LHCN-M2 (cell line): Measurements from ENCODE around the gene KCNQ1. TPM values are rescaled to one million over a fixed set of nuclear protein-coding genes. Genes with fewer than 3 reads are reported as not detected.

Source experiments
- DNase-seq: peaks from one replicate; pipeline ENCODE4 v3.0.0-alpha.2; 2012; ENCODE audit warnings: low read depth
- total RNA-seq: library from RNA; depleted of rRNA; stranded (reverse); fragments of >200 nt; gene quantifications from 2 replicates; pipeline ENCODE4 v1.2.3, GENCODE V29; 2014

Gene KCNQ1
- total RNA-seq, 1 experiment from 2014 or later, result not detected

DNA sequence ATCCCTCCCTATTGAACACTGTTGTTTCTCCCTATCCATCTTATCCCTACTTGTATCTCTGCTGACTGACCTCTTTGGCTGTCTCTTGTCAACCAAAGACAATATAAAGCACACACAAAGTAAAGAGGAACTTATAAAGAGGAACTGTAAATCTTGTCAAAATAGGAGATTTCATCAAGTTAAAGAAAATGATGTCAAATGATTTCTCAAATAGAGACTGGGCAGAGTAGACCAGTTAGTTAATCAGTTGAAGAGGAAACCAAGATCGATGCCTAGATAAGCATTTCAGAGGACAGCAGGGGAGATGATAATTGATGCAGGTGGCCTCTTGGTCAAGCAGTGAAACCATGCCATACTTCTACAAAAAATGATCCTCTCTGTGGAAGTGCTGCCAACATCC is 232.3 kb downstream of the KCNQ1 start:
- no peak for DNase-seq

DNA sequence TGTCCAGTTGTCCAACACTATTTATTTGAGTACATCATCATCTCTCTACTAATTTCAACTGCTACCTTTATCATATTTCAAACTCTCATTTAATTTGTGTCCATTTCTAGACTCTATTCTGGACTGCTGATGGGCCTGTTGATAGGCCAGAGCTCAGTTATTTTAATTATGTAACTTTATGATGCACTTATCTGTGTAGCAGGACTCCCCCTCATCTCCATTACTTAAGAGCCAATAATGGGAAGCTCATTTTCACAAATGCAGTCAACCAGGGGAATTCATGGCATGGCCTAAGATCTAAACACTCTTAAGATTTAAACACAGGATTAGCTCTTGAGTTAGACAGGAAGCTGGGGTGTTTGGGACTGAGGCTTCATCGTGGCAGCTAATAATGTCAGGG is 233.6 kb downstream of the KCNQ1 start:
- no peak for DNase-seq

DNA sequence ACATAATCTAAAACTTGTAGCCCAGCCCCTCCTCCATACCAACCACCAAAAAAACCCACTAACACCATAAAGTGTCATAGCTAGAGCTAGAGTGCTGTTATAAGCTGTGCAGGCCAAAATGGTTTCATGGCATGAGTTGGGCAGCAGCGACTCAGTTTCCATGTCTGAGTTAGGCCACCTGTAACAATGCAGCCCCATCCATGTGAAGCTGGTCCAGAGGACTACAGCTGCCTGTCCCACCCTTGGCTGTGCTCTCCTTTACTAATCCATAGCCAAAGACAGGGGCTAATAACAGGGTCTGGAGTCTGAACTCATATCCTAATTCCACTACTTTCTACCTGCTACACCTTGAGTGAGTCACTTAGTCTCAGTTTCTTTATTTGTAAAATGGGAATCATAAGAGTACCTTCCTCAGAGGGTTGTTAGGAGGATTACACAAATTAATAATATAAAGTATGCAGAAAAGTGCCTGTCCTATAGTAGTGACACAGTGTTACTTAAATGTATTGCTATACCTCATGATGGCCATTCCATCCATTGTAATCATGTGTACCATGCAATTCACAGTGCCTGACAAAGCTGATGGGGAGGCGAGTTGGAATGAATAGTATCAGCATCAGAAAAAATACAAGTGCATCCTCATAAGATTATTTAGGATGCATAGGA is 234.3 kb downstream of the KCNQ1 start:
- DNase-seq, result no peak

DNA sequence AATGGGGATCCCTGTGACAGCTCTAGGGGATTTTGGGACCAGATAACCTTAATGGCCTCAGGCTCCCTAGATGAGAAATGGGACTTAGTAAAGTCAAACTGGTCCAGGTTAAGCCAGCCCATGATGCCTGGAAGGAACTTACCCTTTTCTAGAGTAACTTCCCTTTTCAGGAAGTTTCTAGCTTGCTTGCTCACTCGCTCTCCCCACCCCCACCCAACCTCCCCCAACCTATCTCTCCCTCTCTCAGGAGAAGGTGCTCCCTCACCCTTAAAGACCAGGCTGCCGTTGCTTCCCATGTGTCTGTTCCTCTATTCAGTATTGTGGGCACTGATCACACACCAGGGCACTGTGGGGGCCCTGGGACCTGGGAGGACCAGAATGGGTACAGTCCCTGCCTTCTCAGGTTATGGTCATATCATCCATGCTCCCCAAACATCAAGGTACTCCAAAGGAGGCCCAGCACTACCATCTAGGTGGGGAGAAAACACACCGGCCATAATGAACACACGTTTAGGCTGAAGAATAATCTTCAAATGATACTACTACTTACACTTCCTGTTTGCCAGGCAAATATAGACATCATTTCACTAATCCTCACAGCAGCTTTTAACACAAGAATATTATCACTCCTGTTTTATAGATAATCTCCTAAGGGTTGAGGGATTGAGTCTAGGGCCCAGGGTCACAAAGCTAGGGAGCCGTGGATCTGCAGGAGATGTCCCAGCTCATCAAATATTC is 236.8 kb downstream of the KCNQ1 start:
- no peak for DNase-seq

DNA sequence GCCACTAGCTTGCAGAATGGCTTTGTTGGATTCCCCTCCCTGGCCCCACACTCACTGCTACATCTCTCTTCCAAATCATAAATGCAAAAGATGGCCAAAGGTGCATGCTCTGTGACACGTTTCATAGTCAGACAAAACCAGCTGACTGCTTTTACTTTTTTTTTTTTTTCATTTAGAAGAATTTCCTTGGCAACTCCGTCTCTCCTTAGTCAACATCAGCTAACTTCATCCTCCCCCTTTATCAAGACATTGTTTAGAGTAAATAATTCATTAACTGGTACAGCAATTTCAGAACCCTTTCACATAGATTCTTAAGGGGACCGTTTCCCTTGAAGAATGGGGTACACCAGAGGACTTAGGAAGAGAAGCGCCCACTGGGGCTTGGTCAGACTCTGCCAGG is 239.0 kb downstream of the KCNQ1 start:
- DNase-seq, result no peak

DNA sequence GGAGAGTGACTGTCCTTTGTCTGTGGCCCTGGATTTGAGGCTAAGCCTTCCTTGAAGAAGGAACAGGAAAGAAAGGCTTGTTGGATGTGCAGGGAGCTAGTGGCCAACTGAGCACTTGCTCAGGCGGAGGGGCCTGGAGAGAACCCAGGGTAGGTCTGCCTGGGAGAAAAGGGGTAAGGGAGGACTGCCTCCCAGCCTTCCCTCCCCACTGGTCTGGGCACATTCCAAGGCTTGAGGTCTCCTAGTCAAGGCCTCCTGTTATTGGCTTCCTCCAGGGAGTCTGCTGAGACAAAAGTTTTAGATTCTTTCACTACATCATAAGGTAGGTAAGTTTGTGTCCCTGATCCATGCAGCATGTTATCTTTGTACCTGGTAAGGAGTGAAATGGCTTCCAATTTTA is 239.8 kb downstream of the KCNQ1 start:
- DNase-seq, result no peak

DNA sequence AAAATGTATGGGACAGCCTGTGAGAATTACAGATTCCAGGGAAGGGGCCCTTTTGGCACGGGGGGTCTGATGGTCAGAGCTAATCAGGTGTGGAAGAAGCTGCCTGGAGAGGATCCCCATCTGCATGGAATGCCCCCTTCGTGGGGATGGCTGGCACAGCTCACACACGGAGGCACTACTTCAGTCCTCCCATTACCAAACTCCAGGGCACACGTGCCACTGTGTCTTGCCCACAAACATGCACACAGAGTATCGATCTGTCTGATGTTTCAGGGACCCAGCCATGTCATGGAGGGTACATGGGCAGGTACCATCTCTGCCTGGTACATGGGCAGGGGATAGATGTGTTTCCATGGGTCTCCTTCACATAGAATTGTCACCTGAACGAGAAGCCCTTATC is 240.2 kb downstream of the KCNQ1 start:
- DNase-seq, result no peak

DNA sequence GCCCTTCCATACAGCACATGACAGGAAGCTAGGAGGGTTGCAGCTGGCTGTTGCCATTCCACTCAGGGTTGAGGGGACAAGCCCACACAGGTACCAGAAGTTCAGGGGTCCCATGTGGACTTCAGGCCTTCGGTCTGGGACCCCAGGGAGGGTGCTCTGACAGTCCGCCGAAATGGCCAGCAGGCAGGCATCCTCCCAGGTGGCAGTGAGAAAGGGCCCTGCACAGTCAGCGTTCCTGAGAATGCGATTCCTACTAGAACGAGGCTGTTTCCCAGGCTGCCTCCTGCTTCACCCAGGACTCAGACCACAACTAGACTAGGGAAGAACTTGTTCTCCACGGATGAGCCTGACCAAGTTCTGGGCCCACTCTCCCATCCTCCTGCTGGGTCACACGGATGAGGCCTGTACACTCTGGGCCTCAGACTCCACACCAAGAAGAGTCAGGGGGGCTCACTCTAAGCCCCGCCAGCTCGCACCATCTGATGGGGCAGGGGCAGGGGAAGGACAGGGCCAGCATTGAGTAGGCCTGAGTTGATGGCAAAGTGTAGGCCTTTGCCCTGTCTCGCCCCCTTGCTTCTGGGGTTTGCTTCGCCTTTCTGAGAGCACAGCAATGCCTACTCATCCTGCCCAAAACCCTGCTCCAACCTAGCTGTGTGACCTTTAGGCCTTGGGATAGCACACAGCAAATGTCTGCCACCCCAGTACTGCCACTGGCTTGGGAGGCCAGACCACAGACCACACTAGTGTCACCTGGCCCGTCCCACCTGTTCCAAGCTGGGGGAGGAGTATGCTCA is 241.0 kb downstream of the KCNQ1 start:
- DNase-seq, result no peak

DNA sequence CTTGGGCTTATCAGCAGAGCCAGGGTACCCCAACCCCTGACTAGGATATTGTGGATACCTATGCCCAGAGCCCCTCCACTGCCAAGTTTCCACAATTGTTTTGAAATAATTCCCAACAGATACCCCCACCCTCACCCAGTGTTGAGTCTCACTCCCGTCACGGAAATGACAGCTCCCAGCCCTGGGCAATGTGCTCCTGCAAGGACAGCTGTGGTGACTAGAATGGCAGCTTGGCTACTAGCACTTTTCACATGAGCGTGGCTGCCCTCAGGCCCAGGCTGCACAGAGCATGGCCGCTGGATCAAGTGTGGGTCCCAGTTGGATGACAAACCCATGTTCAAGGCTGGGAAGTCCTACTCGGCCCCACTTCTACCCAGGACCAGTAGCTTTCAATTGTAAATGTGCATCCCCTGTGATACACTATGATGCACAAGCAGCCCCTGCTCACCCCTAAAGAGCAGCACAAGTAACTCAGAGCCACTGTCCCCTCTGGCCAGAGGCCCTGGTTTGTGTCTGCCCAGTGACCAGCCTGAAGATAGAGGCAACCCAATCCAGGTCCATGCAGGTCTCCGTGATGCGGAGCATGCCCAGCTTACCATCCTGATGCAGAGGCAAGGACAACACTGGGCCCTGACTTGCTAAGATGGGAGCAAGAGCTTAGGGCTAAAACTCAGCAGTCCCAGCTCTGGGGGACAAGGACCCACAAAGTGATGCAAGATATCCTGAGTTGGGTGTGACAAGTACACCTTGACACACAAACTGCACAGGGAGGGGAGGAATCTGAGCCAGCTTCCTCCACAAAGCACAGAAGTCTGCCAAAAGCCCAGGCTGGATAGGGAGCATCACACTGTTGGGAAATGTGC is 241.8 kb downstream of the KCNQ1 start:
- DNase-seq, result no peak

DNA sequence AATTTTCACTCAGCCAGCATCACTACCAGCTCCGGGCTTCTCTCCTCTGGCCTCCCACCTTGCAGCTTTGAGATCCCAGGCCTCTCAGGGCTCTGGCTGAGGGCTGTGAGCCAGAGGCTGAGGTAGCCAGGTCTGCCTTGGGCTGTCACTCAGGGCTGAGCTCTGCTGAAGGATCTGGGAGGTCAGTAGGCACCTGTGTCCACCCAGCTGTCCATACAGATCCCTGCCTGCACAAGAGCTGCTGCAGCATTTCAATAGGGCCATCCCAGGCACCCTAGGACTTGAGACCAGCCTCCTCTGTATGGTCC is 242.4 kb downstream of the KCNQ1 start:
- no peak for DNase-seq

DNA sequence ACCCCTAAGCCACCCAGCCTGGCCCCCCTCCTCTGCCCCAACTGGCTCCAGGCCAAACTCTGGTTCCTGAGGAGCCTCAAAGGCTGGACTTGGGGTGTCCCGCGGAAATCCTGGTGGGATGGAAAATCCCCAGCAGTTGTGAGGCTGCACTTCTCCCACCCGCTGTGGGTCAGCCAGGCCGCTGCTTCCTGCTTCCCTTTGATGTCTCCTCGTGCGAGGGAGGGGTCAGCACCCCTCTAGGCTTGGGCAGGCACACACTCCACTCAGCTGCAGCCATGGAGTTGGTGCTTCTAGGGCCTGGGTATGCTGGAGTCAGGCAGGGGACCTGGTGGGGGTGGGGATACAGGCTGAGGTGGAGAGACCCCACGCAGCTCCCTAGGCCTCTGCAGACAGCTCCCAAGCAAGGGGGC is 243.0 kb downstream of the KCNQ1 start:
- DNase-seq, result no peak

DNA sequence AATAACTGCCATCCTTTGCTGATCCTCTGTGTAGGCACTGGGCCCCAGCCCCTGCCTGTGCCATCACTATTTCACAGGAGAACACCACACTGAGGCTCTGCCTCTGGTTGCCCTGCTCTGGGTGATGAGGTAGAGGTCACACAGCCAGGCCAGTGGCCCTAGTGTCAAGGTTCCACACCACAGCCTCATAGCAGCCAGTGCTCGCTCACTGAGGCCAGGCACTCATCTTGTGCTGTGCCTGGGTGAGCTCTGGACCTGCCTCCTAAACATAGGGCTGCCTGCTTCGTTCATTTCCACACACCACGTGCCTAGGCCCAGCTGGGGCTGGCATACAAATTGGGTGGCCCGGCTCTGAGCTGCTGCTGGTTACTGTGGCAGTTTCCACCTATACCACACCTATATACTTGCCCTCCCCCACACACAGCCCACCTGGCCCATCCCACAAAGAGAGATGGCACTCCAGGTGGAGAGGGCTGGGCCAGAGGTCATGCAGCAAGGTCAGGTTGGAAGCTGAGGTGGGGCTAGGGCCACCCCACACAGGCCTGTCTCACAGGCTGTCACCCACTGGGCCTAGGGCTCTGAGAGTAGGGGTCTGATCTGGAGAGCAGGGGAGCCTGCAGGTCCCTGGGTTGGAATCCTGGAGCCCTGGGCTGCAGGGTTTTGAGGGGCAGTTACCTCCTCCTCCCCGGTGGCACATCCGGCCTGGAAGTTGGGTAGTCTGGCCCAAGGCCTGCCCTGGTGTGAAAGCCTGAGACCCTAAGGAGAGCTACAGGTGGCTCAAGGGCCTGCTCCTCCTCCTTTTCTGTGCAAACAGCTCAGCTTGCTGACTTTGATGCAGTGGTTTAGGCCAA is 243.8 kb downstream of the KCNQ1 start:
- no peak for DNase-seq

DNA sequence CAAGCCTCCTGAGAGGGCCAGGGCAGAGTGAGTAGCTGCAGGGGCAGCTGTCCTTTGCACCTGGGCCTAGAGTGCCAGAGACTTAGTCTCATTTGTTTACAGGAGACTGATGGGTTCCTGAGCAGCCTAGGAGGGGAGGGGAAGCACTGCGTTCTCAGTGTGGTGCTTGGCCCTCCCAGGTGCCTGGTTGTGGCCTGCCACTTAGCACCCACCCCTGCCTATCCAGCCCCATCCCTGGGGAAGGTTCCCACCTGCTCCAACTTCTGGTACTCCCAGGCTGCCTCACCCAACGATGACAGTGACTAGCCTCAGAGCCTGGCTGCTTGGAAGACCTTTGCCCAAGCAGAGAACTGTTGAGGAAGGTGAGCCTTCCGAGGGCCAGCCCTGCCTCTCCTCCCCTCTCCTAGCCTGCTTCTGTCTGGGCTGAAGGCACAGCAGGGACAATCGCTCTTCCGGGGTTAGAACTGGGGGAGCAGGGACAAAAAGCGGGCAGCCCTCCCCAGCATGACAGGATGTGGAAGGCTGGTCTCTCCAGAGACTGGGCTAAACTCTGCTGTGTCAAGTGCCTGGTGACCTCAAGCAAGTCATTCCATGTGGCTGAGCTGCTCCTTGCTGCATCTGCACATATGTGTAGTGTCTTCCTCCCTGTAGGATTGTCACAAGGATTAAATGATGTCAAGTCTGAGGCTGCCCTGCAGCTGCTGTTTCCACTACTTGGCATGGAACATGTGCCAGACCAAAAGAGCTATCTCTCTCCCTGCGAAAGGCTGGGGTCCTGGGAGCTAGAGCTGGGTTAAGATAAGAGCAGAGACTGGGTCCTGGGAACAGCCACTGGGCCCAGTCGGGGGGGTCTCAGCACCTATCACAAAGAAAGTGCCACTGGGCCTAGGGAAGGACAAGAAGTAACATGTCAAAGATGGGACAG is 245.1 kb downstream of the KCNQ1 start:
- no peak for DNase-seq

DNA sequence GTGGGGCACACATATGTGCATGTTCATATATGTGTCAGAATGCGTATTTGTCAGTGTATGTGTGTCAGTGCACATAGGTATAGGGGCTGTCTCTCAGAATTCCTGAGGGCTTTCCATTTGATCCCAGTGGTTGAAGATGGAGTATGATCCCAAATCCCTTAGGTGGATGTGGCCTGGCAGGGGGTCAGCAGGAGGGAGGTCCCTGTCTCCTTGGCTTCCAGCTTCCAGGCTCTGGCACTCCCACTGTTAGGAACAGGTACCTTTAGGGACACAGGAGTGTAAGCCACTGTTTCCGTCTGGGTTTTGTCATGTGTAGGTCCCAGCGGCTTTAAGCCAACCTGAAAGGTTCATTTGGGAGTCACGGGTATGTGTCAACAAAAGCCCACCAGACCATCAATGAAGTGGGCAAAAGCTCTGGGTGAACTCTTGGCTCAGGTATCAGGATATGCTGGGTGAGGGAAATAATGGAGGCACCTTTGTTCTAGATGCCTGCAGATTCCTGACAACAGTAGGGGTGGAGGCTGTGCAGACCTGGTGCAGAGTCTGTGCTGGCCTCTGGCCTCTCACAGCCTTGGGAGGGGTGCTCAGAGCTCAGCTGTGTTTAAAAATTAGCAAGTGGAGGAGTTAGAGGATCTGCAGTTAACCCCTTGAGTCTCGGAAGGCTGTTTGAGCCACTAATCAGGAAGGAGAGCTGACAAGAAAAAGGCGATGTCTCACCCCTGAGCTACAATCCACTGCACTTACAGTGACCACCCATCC is 246.0 kb downstream of the KCNQ1 start:
- DNase-seq, result no peak

DNA sequence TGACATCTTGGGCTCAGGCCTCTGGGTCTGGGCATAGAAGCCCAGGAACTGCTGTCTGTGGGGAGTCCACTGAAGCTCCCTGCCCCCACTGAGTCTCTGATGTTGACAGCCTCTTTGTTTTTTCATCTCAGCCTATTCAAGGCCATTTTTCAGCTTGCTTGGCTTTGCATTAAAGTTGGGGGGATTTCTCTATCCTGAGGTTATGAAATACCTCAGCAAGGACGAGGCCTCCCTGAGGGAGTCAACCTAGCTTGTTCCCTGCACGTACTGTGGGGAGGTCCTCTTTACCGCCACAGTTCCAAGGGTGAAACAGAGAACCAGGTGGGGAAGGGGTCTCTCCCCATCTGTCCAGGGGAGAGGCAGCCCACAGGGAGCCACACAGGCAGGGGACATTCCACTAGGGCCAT is 246.6 kb downstream of the KCNQ1 start:
- DNase-seq, result no peak

DNA sequence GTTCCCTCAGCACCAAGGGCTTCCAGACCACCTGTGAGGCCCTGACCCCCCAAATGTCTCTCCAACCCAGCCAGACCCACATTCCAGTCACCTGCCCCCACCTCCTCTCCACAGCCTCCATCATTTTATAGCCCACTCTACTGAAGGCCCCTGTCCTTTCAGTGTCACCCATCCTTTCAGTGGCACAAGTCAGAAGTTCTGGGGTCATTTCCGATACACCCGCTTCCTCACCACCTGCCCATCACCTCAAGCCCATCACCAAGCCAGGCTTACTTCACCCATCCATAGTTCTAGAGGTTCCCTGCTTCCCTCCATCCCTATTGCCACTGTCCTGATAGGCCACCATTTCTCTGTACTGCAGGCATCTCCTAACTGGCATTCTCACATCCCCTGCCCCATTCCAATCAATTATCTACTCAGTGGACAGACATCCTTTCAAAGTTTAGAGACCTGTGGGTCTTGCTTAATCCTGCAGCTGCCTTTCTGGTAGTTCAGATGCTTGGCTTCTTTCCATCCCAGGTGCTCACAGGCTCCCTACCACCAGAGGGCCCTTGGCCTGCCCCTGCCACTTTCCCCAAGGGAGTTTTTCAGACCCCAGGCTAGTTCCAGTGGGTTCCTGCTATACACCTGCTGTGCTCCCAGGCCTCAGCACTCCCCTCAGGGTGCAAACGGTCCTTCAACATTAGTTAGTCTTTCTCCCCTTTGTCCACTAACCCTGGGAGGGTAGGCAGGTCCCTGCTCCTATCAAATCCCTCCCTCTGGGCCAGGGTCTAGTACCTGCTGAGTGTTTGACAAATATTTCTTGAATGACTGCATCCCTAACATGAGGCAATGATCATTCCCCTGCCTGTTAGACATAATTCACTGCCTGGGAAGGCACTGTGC is 247.4 kb downstream of the KCNQ1 start:
- no peak for DNase-seq

DNA sequence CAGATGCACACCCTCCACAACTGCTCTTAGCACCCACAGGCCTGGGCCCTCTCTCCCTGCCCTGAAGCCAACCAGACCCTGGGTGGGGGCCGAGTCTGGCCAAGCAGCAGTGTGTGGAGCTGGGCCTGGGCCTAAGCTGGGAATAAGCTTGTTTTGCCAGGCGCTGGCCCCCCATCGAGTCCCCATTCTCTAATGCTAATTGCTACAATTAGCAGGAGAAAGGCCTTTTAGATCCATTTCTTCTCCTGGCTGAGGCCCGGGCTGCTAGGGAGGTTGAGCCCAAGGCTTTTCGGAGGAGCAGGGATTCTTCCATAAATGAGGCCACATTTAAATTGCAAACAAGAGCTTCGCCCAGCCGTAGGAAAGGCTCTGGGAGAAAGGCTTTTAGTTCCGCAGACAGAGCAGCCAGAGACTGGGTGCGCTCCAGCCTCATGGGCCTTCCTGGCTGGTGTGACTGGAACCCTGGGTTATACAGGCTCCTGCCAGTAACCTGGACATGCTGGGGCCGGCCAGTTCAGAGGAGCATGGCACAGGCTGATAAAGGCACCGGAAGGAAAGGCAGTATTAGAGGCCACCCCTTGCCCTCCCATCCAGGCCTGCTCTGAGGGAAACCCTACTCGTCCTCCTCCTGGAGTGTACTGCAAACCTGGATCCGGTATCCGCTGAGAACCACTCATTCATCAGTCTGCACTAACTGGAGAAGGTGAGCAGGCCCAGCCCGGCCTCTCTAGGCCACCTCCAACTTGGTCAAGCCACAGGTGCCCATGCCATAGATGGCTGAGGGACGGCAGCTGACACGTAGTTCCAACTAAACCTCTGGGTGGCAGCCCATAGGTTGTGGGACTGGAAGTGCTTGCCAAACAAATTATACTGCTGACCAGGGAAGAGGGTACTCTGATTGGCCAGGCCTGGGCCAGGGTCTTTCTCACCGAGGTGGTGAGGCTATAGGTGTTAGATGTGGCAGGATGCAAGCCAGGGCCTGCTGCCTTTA is 248.8 kb downstream of the KCNQ1 start:
- no peak for DNase-seq
